Measurements from ENCODE around the gene MTMR6.

MTMR6 gene

DNA sequence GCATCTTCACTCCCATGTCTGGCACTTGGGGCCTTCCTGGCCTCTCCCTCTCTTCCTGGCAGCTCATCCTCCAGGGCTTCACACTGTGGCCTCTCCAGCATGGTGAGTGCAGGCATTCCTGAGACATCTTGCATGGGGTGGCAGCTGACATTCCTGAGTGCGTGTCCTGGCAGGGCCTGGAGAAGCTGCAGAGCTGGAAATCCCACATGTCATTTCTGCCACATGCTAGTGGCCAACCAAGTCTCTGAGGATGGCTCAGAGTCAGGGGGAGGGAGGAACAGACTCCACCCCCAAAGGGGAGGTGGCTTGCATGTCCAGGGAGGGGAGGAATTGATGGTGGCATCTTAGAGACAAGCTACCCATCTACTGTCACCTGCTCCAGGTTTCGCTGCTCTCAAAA lies 73.6 kb downstream of the MTMR6 start:
- no peak for DNase-seq
- Histone ChIP-seq H3K4me3 (ENCODE audit: control insufficient read depth in 1 of 7, extremely low read depth in 1 of 7, insufficient read depth in 4 of 7, low read depth in 2 of 7, low read length in 6 of 7) (no peak overlapping the region), H3K9me3 (ENCODE audit: control extremely low read depth in 1 of 5, control insufficient read depth in 4 of 5, insufficient read depth in 2 of 5, low read depth in 1 of 5, low read length in 4 of 5) (no peaks in the 10 kb centered on the region), H3K36me3 (ENCODE audit: control insufficient read depth in 4 of 4, insufficient read depth in 4 of 4, low read length in 3 of 4) (no peaks in the 10 kb centered on the region), H3K4me1 (ENCODE audit: control extremely low read depth in 1 of 4, control insufficient read depth in 4 of 4, insufficient read depth in 4 of 4, low read length in 3 of 4) (no peaks in the 10 kb centered on the region), H3K27me3 (replicated peaks in 2 of 5; ENCODE audit: control insufficient read depth in 4 of 5, insufficient read depth in 5 of 5, low read length in 4 of 5) (peaks cover 0 to 31% (median 14%) of the 10 kb centered on the region in 5 experiments), H3K27ac (ENCODE audit: insufficient read depth in 1 of 2, low read depth in 1 of 2, low read length in 2 of 2, poor library complexity in 1 of 2, severe bottlenecking in 2 of 2) (no peak overlapping the region)
- CTCF ChIA-PET = interaction anchor here (0.6 kb wide), 1 partner anchor 25 kb away, joined by 3 read pairs; no protein-coding TSS in a partner anchor
- POLR2A ChIA-PET = no interaction called here
- 85% methylated on average over 2 of the region's 2 CpGs for WGBS (ENCODE audit: insufficient coverage)

GRCh38 chr13:25210842-25211569 lies 76.3 kb downstream of the MTMR6 start:
- 93% methylated on average over 13 of the region's 13 CpGs for WGBS (ENCODE audit: insufficient coverage)

DNA sequence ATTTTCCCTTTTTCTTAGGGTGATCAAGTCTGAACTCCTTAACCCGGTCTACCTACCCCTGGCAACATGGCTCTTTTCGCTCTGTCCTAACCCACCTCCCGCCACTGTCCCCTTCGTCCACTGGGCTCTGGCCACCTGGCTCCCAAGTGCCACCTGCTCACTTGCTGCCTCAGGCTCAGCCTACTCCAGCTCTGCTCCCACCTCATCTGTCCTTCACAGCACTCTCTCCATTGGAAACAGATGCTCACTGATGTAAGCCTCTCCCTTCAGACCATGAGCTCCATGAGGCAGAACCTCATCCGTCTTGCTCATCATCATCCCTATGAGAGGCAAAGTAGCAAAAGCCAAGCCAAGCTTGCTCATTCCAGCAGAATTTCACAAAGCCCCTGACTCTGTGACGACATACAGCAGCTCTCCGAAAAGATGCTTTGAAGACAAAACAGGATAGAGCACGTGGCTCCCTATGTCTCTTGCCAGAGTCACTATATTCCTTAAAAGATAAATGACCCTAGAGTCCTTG lies 79.9 kb downstream of the MTMR6 start:
- no peaks in the 10 kb centered on the region for H3K4me1 ChIP-seq (ENCODE audit: control extremely low read depth in 1 of 4, control insufficient read depth in 4 of 4, insufficient read depth in 4 of 4, low read length in 3 of 4)
- peaks cover 0 to 47% (median 13%) of the 10 kb centered on the region in 5 experiments for H3K27me3 ChIP-seq (replicated peaks in 2 of 5; ENCODE audit: control insufficient read depth in 4 of 5, insufficient read depth in 5 of 5, low read length in 4 of 5)
- 94% methylated on average over 8 of the region's 8 CpGs for WGBS (ENCODE audit: insufficient coverage)
- no peaks in the 10 kb centered on the region for H3K9me3 ChIP-seq (ENCODE audit: control extremely low read depth in 1 of 5, control insufficient read depth in 4 of 5, insufficient read depth in 2 of 5, low read depth in 1 of 5, low read length in 4 of 5)
- DNase-seq = no peak
- H3K4me3 ChIP-seq (ENCODE audit: control insufficient read depth in 1 of 7, extremely low read depth in 1 of 7, insufficient read depth in 4 of 7, low read depth in 2 of 7, low read length in 6 of 7) = no peak overlapping the region
- ChIA-PET POLR2A (no interaction called here), CTCF (interaction anchor here (0.7 to 1.6 kb wide), 2 partner anchors 10 to 14 kb away, joined by 3 to 5 read pairs; no protein-coding TSS in a partner anchor)
- no peaks in the 10 kb centered on the region for H3K36me3 ChIP-seq (ENCODE audit: control insufficient read depth in 4 of 4, insufficient read depth in 4 of 4, low read length in 3 of 4)
- H3K27ac ChIP-seq (ENCODE audit: insufficient read depth in 1 of 2, low read depth in 1 of 2, low read length in 2 of 2, poor library complexity in 1 of 2, severe bottlenecking in 2 of 2) = no peak overlapping the region

More at GRCh38 chr13:25210842-25211569, 76.3 kb downstream of the MTMR6 start:
- POLR2A ChIA-PET = no interaction called here
- peaks cover 0 to 28% (median 9%) of the 10 kb centered on the region in 5 experiments for H3K27me3 ChIP-seq (replicated peaks in 2 of 5; ENCODE audit: control insufficient read depth in 4 of 5, insufficient read depth in 5 of 5, low read length in 4 of 5)
- CTCF ChIA-PET = no interaction called here
- H3K36me3 ChIP-seq (ENCODE audit: control insufficient read depth in 4 of 4, insufficient read depth in 4 of 4, low read length in 3 of 4) = no peaks in the 10 kb centered on the region
- H3K4me1 ChIP-seq (ENCODE audit: control extremely low read depth in 1 of 4, control insufficient read depth in 4 of 4, insufficient read depth in 4 of 4, low read length in 3 of 4) = no peaks in the 10 kb centered on the region
- no peaks in the 10 kb centered on the region for H3K9me3 ChIP-seq (ENCODE audit: control extremely low read depth in 1 of 5, control insufficient read depth in 4 of 5, insufficient read depth in 2 of 5, low read depth in 1 of 5, low read length in 4 of 5)
- no peak for DNase-seq
- no peak overlapping the region for H3K27ac ChIP-seq (ENCODE audit: insufficient read depth in 1 of 2, low read depth in 1 of 2, low read length in 2 of 2, poor library complexity in 1 of 2, severe bottlenecking in 2 of 2)
- H3K4me3 ChIP-seq (ENCODE audit: control insufficient read depth in 1 of 7, extremely low read depth in 1 of 7, insufficient read depth in 4 of 7, low read depth in 2 of 7, low read length in 6 of 7) = no peak overlapping the region

- Histone ChIP-seq H3K9me3 (ENCODE audit: control extremely low read depth in 1 of 5, control insufficient read depth in 4 of 5, insufficient read depth in 2 of 5, low read depth in 1 of 5, low read length in 4 of 5) (peaks cover 0 to 3% (median 0%) of the 10 kb centered on the region in 5 experiments), H3K27me3 (replicated peaks in 2 of 5; ENCODE audit: control insufficient read depth in 4 of 5, insufficient read depth in 5 of 5, low read length in 4 of 5) (peaks cover 0 to 44% (median 15%) of the 10 kb centered on the region in 5 experiments), H3K4me1 (ENCODE audit: control extremely low read depth in 1 of 4, control insufficient read depth in 4 of 4, insufficient read depth in 4 of 4, low read length in 3 of 4) (no peaks in the 10 kb centered on the region), H3K36me3 (ENCODE audit: control insufficient read depth in 4 of 4, insufficient read depth in 4 of 4, low read length in 3 of 4) (no peaks in the 10 kb centered on the region), H3K4me3 (ENCODE audit: control insufficient read depth in 1 of 7, extremely low read depth in 1 of 7, insufficient read depth in 4 of 7, low read depth in 2 of 7, low read length in 6 of 7) (no peak overlapping the region), H3K27ac (ENCODE audit: insufficient read depth in 1 of 2, low read depth in 1 of 2, low read length in 2 of 2, poor library complexity in 1 of 2, severe bottlenecking in 2 of 2) (no peak overlapping the region)
- POLR2A ChIA-PET = no interaction called here
- DNase-seq = no peak
- CTCF ChIA-PET = no interaction called here
- WGBS (ENCODE audit: insufficient coverage) = 94% methylated on average over 4 of the region's 4 CpGs
Observed at GRCh38 chr13:25204863-25205262, 82.4 kb downstream of the MTMR6 start.

GRCh38 chr13:25203127-25203740 lies 84.1 kb downstream of the MTMR6 start:
- Histone ChIP-seq H3K4me1 (ENCODE audit: control extremely low read depth in 1 of 4, control insufficient read depth in 4 of 4, insufficient read depth in 4 of 4, low read length in 3 of 4) (no peaks in the 10 kb centered on the region), H3K27me3 (replicated peaks in 2 of 5; ENCODE audit: control insufficient read depth in 4 of 5, insufficient read depth in 5 of 5, low read length in 4 of 5) (peaks cover 0 to 49% (median 11%) of the 10 kb centered on the region in 5 experiments), H3K27ac (ENCODE audit: insufficient read depth in 1 of 2, low read depth in 1 of 2, low read length in 2 of 2, poor library complexity in 1 of 2, severe bottlenecking in 2 of 2) (no peak overlapping the region), H3K36me3 (ENCODE audit: control insufficient read depth in 4 of 4, insufficient read depth in 4 of 4, low read length in 3 of 4) (no peaks in the 10 kb centered on the region), H3K4me3 (ENCODE audit: control insufficient read depth in 1 of 7, extremely low read depth in 1 of 7, insufficient read depth in 4 of 7, low read depth in 2 of 7, low read length in 6 of 7) (no peak overlapping the region), H3K9me3 (ENCODE audit: control extremely low read depth in 1 of 5, control insufficient read depth in 4 of 5, insufficient read depth in 2 of 5, low read depth in 1 of 5, low read length in 4 of 5) (peaks cover 0 to 3% (median 0%) of the 10 kb centered on the region in 5 experiments)
- DNase-seq = no peak
- WGBS (ENCODE audit: insufficient coverage) = 44% methylated on average over 11 of the region's 17 CpGs
- POLR2A ChIA-PET = no interaction called here
- CTCF ChIA-PET = interaction anchor here (0.6 kb wide), 1 partner anchor 10 kb away, joined by 3 read pairs; no protein-coding TSS in a partner anchor

GRCh38 chr13:25200783-25201182 lies 86.5 kb downstream of the MTMR6 start:
- ChIA-PET CTCF (no interaction called here), POLR2A (interaction anchor here (0.6 kb wide), 1 partner anchor 12 kb away, joined by 3 read pairs; no protein-coding TSS in a partner anchor)
- H3K27ac ChIP-seq (ENCODE audit: insufficient read depth in 1 of 2, low read depth in 1 of 2, low read length in 2 of 2, poor library complexity in 1 of 2, severe bottlenecking in 2 of 2) = no peak overlapping the region
- no peak overlapping the region for H3K4me3 ChIP-seq (ENCODE audit: control insufficient read depth in 1 of 7, extremely low read depth in 1 of 7, insufficient read depth in 4 of 7, low read depth in 2 of 7, low read length in 6 of 7)
- no CpG with 5 or more reads among the region's 4 CpGs for WGBS (ENCODE audit: insufficient coverage)
- no peaks in the 10 kb centered on the region for H3K36me3 ChIP-seq (ENCODE audit: control insufficient read depth in 4 of 4, insufficient read depth in 4 of 4, low read length in 3 of 4)
- H3K9me3 ChIP-seq (ENCODE audit: control extremely low read depth in 1 of 5, control insufficient read depth in 4 of 5, insufficient read depth in 2 of 5, low read depth in 1 of 5, low read length in 4 of 5) = peaks cover 0 to 3% (median 0%) of the 10 kb centered on the region in 5 experiments
- peaks cover 0 to 40% (median 11%) of the 10 kb centered on the region in 5 experiments for H3K27me3 ChIP-seq (replicated peaks in 2 of 5; ENCODE audit: control insufficient read depth in 4 of 5, insufficient read depth in 5 of 5, low read length in 4 of 5)
- no peaks in the 10 kb centered on the region for H3K4me1 ChIP-seq (ENCODE audit: control extremely low read depth in 1 of 4, control insufficient read depth in 4 of 4, insufficient read depth in 4 of 4, low read length in 3 of 4)
- DNase-seq = no peak

GRCh38 chr13:25198647-25199046 lies 88.6 kb downstream of the MTMR6 start:
- POLR2A ChIA-PET = no interaction called here

More at GRCh38 chr13:25198647-25199046, 88.6 kb downstream of the MTMR6 start:
- DNase-seq = no peak
- Histone ChIP-seq H3K9me3 (ENCODE audit: control extremely low read depth in 1 of 5, control insufficient read depth in 4 of 5, insufficient read depth in 2 of 5, low read depth in 1 of 5, low read length in 4 of 5) (peaks cover 0 to 4% (median 0%) of the 10 kb centered on the region in 5 experiments), H3K27ac (ENCODE audit: insufficient read depth in 1 of 2, low read depth in 1 of 2, low read length in 2 of 2, poor library complexity in 1 of 2, severe bottlenecking in 2 of 2) (no peak overlapping the region), H3K36me3 (ENCODE audit: control insufficient read depth in 4 of 4, insufficient read depth in 4 of 4, low read length in 3 of 4) (no peaks in the 10 kb centered on the region), H3K4me1 (ENCODE audit: control extremely low read depth in 1 of 4, control insufficient read depth in 4 of 4, insufficient read depth in 4 of 4, low read length in 3 of 4) (no peaks in the 10 kb centered on the region), H3K27me3 (replicated peaks in 2 of 5; ENCODE audit: control insufficient read depth in 4 of 5, insufficient read depth in 5 of 5, low read length in 4 of 5) (peaks cover 0 to 36% (median 10%) of the 10 kb centered on the region in 5 experiments), H3K4me3 (ENCODE audit: control insufficient read depth in 1 of 7, extremely low read depth in 1 of 7, insufficient read depth in 4 of 7, low read depth in 2 of 7, low read length in 6 of 7) (no peak overlapping the region)
- CTCF ChIA-PET = no interaction called here
- WGBS (ENCODE audit: insufficient coverage) = 92% methylated on average over 3 of the region's 5 CpGs
